Superior temporal gyrus (tissue), 1 donor: ENCODE results near the gene ADK.

ENCODE experiments used
- DNase-seq: peaks from one replicate; pipeline ENCODE4 v3.0.0-alpha.2; 2016; ENCODE audit errors: extremely low spot score

ADK gene

GRCh38 chr10:74599672-74600071, 448.7 kb downstream of the ADK start:
- no peak for DNase-seq

DNA sequence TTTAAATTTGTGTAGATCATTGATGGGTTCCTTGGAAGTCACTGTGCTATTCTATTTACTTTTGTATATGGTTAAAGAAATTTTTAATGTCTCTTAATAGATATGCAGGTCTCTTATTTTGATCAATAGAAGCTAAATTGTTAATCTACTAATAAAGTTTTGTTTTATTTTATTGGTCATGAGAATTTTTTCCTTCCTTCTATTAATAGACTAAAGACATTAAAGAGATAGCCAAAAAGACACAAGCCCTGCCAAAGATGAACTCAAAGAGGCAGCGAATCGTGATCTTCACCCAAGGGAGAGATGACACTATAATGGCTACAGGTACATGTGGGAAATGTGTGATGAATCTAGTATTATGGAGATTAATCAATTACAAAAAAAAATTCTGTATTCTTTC, 449.1 kb downstream of the ADK start:
- DNase-seq, result no peak

DNA sequence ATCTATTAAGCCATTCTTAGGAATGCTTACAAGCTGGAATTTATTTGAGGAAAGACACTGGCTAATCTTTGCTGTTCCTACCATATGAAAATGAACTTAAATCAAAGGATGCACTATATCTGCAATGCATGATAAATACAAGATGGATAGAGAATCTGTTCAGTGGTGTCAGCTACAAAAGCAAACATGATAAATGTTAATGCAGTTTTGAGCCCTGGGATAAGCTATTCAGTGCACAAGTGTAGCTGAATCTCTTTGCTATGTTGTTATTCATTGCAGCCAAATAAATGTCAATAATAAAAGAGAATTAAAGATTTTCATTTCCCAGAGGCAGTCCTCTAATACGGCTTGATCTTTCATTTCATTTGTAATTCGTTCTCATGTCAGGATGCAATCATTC, 451.6 kb downstream of the ADK start:
- no peak for DNase-seq

DNA sequence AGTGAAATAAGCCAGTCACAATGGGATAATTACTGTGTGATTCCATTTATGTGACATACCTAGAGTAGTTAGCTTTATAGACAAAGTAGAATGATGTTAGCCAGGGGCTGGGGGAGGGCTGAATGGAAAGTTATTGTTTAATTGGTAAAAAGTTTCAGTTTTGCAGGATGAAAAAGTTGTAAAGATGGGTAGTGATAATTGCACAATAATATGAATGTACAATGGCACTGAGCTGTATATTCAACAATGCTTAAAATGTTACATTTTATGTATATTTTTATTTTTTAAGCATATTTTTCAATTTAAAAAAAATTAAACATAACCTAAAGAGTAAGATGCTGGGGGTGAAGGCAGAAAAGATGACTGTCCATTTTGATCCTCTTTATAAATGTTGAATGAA, 459.3 kb downstream of the ADK start:
- no peak for DNase-seq

- no peak for DNase-seq
These were observed 461.2 kb downstream of the ADK start for GRCh38 chr10:74612195-74612594.

GRCh38 chr10:74620626-74621025, 469.6 kb downstream of the ADK start:
- no peak for DNase-seq

DNA sequence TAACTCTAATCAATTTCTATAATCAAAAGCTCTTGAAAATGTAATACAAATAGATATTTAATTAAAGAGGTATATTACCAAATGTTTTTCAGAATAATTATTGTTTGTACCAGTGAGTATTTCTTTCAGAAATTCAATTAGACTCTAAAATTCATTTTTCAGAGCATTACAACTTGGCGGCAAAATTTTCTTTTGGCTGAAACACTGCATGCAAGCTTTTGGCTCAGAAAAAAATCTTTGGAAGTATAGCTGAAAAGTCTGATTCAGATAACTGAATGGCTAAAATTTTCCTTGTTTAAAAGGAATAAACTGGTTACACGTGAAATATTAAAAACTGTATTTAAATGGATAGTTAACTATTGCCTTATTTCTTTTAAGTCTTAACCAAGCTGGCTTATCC, 472.8 kb downstream of the ADK start:
- DNase-seq, result no peak

- DNase-seq, result no peak
These were observed 473.5 kb downstream of the ADK start for GRCh38 chr10:74624501-74624900.

DNA sequence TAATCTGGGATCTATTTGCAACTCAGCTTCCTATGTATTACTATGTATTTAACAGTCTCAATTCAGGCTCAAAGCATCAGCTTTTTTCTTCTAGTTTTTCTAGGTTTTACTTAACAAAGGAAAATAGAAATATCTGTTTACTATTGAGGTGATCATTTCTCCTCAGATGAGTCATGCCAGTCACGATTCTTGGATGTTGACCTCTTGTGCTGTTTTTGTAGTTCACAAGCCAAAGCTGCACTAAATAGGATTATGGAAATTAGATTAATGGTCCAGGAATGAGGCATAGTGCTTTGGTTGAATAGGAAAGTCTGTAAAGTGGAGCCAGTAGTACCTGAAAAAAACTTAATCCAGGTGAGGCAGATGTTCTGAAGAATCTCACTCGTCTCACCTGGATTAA, 477.1 kb downstream of the ADK start:
- DNase-seq, result no peak

- DNase-seq, result no peak
These were observed 484.0 kb downstream of the ADK start for GRCh38 chr10:74634995-74635536.

DNA sequence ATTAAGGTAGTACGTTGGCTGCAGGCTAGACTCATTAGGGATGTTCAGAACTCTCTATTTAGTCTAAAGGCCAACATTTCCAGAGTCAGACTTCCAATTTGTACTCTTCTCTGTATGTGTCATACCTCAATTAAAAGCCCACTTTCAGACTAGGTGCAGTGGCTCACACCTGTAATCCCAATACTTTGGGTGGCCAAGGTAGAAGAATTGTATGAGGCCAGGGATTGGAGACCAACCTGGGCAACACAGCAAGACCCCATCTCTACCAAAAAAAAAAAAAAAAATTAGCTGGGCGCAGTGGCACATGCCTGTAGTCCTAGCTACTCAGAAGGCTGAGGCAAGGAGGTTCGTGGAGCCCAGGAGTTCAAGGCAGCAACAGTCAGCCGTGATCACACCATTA, 484.6 kb downstream of the ADK start:
- DNase-seq, result no peak

DNA sequence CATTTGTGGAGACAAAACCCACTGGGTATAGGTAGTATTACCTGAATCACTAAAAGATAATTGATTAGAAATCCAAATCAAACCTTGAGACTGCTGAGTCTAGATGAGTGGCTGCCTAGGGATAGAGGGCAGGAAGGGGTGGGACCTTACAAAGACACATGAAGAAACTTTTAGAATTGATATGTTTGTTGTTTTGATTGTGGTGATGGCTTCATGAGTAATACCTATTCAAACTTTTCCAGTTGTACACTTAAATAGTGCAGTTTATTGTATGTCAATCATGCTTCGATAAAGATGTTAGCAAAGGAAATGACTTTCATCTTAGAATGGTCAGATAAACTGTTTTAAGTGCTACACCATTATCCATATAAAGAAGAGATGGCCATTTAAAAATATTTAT, 486.7 kb downstream of the ADK start:
- no peak for DNase-seq

DNA sequence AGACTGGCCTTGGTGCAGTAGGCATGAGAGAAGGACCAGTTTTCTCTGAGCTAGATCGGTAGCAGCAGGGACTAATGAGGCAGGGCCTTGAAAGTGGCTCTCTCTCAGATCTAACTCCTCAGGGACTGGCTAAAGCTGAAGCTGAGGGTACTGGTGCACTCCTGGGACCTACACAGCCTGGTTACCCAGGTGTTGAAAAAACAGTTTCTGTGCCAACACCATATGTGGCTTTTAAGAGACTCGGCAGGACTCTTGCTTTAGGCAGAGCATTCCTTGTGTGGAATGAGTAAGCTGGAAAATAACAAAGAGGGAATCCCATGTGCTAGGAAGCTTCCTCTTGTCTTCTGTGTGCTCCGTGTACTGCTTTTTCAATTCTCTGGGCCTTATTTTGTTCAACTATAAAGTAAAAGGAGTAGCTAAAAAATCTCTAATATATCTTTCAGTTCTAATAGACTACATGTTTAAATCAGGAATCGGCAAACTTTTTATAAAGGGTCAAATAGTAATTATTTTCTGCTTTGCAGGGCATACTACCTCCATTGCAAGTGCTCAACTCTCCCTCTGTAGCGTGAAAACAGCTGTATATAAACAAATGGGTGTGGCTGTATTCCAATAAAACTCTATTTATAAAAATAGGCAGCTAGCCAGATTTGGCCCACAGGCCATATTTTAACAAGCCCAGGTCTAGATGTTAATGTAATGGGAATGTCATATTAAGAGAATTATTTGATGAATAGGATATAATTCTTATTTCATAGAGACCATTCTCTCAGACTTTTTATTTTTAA, 489.3 kb downstream of the ADK start:
- DNase-seq, result no peak

DNA sequence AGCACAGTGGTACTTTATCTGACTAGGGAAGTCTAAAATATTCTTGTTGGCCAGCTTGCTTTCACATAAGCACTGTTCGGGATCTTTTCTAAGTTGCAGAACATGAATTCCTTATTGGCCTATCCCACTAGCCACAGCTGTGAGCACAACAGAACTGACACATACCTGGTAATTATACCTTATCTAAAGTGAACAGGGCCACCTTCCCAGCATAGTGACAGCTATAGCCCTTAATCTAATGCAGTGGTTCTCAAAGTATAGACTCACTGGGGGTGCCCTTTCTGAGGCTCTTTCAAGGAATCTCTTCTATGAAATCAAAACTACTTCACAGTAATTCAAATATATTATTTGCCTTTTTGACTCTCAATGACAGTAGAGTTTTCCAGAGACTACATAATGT, 490.6 kb downstream of the ADK start:
- DNase-seq, result no peak

DNA sequence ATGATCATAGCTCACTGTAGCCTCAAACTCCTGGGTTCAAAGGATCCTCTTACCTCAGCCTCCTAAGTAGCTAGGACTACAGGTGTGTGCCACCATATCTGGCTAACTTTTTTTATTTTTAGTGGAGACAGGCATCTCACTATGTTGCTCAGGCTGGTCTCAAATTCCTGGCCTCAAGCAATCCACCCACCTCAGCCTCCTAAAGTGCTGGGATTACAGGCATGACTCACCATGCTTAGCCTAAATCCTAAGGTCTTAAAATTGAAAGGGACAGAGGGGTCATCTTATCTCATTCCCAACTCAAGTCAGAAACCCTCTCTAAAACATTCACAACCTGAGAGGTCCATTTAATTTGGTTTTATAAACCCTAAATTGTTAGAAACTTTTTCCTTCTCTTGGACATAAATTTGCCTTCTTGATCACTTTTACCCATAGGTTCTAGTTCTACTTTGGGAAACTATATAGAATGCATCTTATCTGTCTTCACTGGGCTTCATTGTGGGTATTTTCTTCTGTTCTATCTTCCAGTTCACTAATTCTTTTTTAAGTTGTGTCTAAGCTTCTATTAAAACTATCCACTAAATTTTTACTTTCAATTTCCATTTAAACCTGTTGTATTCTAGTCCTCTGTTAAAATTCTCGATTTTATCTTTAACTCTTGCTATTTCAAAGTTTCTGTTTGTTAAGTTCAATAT, 492.0 kb downstream of the ADK start:
- no peak for DNase-seq

DNA sequence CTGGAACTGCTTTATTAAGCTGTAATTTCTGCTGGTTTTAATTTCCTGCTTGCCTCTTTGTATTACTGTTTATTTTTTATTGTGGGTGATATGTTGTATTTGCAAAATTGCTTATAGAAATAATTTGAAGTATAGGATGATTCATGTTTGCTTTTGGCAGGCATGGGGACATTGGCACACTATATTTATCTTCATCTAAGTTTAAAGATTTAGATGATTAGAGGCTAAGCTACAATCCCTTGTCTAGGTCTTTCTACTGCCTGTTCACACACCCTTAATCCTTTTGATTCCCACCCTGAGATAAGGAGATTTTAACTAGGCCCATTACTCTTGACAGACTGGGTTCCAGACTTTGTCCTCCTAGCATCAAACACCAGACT, 492.6 kb downstream of the ADK start:
- DNase-seq, result no peak

DNA sequence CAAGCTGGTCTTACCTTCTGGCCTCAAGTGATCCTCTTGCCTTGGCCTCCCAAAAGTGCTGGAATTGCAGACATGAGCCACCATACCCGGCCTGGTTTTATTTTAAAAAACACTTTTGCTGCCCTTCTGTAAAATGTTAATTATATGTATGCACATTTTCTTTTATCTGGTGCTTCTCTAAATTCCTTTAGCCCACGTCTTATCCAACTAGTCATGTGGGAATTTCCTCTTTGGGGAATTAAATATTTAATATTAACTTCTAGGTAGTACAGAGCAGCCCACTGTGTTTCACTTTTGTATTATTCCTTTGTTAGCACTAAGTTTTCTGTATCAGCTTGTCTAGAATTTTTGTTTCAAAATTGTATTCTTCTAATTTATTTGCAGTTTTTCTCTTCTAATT, 493.7 kb downstream of the ADK start:
- no peak for DNase-seq

DNA sequence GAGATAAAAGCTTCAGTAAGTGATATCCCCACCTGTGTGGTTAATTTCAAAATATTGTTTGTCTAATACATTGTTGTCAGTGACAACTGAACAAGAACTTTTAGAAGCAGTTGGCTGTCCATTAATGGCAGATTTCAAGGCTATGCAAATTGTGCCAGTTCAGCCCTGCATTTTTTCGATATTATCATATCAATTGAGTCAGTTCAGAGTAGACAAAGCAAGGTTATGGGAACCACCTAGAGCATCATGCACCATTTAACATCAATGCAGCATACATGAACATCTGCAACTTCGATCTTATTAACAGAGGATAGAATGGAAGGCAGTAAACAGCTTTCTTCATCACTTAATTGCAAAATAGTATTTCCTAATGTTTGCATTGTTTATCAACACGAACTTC, 494.7 kb downstream of the ADK start:
- DNase-seq, result no peak

- DNase-seq, result no peak
These were observed 499.6 kb downstream of the ADK start for GRCh38 chr10:74650613-74651012.

DNA sequence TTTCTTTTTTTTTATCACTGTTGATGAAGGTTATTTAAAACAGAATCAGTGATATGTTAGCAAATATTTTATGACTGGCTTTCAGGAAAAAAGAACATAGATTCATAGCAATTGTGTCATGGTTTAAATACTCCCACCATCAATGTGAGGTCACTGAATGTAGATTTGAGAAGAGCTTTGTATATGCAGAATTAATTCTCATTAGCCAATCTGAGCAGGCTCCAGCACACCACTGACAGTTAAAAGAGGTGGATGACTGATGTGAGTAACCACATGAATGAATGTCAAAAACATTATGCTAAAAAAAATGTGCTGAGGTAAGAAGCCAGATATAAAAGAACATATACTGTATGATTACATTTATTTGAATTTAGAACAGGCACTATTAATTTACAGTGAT, 500.5 kb downstream of the ADK start:
- no peak for DNase-seq

- DNase-seq, result no peak
These were observed 501.6 kb downstream of the ADK start for GRCh38 chr10:74652664-74653063.

DNA sequence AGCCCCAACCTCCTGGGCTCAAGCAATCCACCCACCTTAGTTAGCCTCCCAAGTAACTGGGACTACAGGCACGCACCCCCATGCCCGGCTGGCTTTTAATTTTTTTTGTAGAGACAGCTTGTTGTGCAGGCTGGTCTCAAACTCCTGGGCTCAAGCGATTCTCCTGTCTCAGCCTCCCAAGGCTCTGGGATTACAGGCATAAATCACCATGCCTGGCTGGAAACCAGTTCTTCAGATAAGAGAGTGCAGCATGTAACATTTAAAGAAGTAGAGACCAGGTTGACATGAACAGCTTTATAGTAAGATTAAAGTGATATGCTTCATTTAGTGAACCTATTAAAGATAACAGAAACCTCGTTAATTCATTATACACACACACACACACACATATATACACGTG, 507.5 kb downstream of the ADK start:
- DNase-seq, result no peak

DNA sequence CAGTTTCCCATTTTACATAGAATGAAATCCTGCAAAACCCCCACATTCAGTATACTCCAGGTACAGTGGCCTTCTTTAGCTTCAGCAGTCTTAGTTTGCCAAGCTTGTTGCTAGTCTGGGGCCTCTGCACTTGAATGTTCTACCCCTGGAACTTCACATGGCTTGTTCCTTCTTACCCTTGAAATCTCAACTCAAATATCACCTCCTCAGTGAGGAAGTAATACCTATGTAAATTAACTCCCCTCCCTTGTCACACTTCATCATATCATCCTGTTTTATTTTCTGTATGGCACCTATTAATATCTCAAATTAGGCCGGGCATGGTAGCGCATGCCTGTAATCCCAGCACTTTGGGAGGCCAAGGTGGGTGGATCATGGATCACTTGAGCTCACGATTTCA, 511.6 kb downstream of the ADK start:
- DNase-seq, result no peak
